ENCODE data around the gene SLC39A11. TPM values are rescaled to one million over a fixed set of nuclear protein-coding genes. Genes with fewer than 3 reads are reported as not detected.

The SLC39A11 gene
- total and polyA plus RNA-seq, 8 donors: 13.6 to 49.0 (median 17.5) TPM

DNA sequence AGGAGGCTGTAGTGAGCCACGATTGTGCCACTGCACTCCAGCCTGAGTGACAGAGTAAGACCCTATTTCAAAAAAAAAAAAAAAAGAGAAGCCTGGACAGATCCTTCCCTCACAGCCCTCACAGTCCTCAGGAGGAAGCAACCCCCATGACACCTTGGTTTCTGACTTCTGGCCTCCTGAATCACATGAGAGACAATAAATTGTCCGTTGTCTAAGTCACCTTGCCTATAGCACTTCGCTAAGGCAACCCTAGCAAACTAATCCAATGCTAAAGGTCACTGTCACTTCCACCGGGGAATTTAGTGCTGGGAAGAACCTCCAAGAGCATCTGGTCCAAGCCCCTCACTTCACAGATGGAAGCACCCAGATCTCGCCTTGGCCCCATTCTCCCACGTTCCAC is 18.9 kb upstream of the SLC39A11 start:
- Histone ChIP-seq H3K4me3 (no peak overlapping the region), H3K27me3 (no peaks in the 10 kb centered on the region), H3K36me3 (no peaks in the 10 kb centered on the region), H3K27ac (no peak overlapping the region), H3K9me3 (peaks cover 0 to 2% of the 10 kb centered on the region in 2 donors), H3K4me1 (no peaks in the 10 kb centered on the region)
- intact Hi-C loops (cut with DNase I): no loop called here
- no peak for TF ChIP-seq CTCF (IDR thresholded peaks at IDR 0.05)
- ATAC-seq (no peak), DNase-seq (no peak)

GRCh38 chr17:73107191-73107590 is 14.7 kb upstream of the SLC39A11 start:
- H3K4me3 ChIP-seq: no peak overlapping the region
- H3K36me3 ChIP-seq: no peaks in the 10 kb centered on the region
- H3K9me3 ChIP-seq: no peaks in the 10 kb centered on the region
- H3K27ac ChIP-seq: no peak overlapping the region
- intact Hi-C loops (cut with DNase I): no loop called here
- H3K4me1 ChIP-seq: peaks cover 0 to 9% of the 10 kb centered on the region in 2 donors
- no peak for TF ChIP-seq CTCF (IDR thresholded peaks at IDR 0.05)
- no peaks in the 10 kb centered on the region for H3K27me3 ChIP-seq
- no peak for DNase-seq
- no peak for ATAC-seq

GRCh38 chr17:73105431-73105830 is 12.9 kb upstream of the SLC39A11 start:
- H3K27me3 ChIP-seq: no peaks in the 10 kb centered on the region
- H3K27ac ChIP-seq: no peak overlapping the region
- no peak for DNase-seq
- TF ChIP-seq CTCF (IDR thresholded peaks at IDR 0.05): no peak
- no peak overlapping the region for H3K4me3 ChIP-seq
- no peaks in the 10 kb centered on the region for H3K9me3 ChIP-seq
- no peak for ATAC-seq
- intact Hi-C loops (cut with DNase I): no loop called here
- H3K4me1 ChIP-seq: peaks cover 0 to 9% of the 10 kb centered on the region in 2 donors
- H3K36me3 ChIP-seq: no peaks in the 10 kb centered on the region

DNA sequence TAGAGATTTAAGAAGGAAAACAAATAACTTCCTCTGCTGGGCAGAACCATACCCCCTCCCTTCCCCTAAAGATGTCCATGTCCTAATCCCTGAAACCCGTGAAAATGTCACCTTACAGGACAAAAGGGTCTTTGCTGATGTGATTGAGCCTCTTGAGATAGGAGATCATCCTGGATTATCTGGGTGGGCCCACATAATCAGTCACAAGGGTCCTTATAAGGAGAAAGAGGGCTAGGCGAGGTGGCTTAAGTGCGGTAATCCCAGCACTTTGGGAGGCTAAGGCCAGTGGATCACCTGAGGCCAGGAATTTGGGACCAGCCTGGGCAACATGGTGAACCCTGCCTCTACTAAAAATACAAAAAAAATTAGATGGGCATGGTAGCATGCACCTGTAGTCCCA is 12.0 kb upstream of the SLC39A11 start:
- Histone ChIP-seq H3K27ac (no peak overlapping the region), H3K36me3 (no peaks in the 10 kb centered on the region), H3K27me3 (no peaks in the 10 kb centered on the region), H3K9me3 (no peaks in the 10 kb centered on the region), H3K4me1 (peaks cover 0 to 11% of the 10 kb centered on the region in 2 donors), H3K4me3 (no peak overlapping the region)
- no peak for DNase-seq
- no peak for TF ChIP-seq CTCF (IDR thresholded peaks at IDR 0.05)
- ATAC-seq: no peak
- intact Hi-C loops (cut with DNase I): no loop called here

- DNase-seq: no peak
- no peaks in the 10 kb centered on the region for H3K27me3 ChIP-seq
- TF ChIP-seq CTCF (IDR thresholded peaks at IDR 0.05): no peak
- intact Hi-C loops (cut with DNase I): no loop called here
- peaks cover 0 to 18% of the 10 kb centered on the region in 2 donors for H3K4me1 ChIP-seq
- ATAC-seq: no peak
- H3K36me3 ChIP-seq: no peaks in the 10 kb centered on the region
- H3K27ac ChIP-seq: peak overlapping the region in 1 of 2 donors; percentile 28
- no peaks in the 10 kb centered on the region for H3K9me3 ChIP-seq
- H3K4me3 ChIP-seq: no peak overlapping the region
Observed at GRCh38 chr17:73103641-73104335, 11.3 kb upstream of the SLC39A11 start.
